GM12878 (cell line): Measurements from ENCODE around the gene ATP13A1. TPM values are rescaled to one million over a fixed set of nuclear protein-coding genes. Genes with fewer than 3 reads are reported as not detected.

Experiments used
- ASH2L ChIP-seq: fragments of 300-600, 200-600 bp; sonication (generic); IDR thresholded peaks from 2 replicates; pipeline ENCODE4 v1.6.1; 2017; ENCODE audit warnings: low read depth, mild to moderate bottlenecking, borderline replicate concordance
- CBX5 ChIP-seq: sonication (generic); IDR thresholded peaks from 2 replicates; pipeline ENCODE4 v1.6.1; 2016; ENCODE audit warnings: low read depth, moderate library complexity, mild to moderate bottlenecking, inconsistent platforms
- CREM ChIP-seq: IDR thresholded peaks from 2 replicates; pipeline ENCODE4 v1.6.1; 2014; ENCODE audit warnings: antibody characterized with exemption, low read depth
- EED ChIP-seq: sonication (generic); IDR thresholded peaks from 2 replicates; pipeline ENCODE4 v1.6.1; 2016; ENCODE audit warnings: antibody characterized with exemption, low read depth
- NRF1 ChIP-seq: conservative IDR thresholded peaks from 2 replicates; pipeline ENCODE4 v1.6.1; 2011; ENCODE audit warnings: mild to moderate bottlenecking, low read depth, low read length, improper control_type of control experiment
- RAD21 ChIP-seq: IDR thresholded peaks from 2 replicates; pipeline ENCODE4 v1.6.1; 2011; ENCODE audit warnings: mild to moderate bottlenecking, low read depth, low read length, moderate library complexity; ENCODE audit not compliant: insufficient read depth
- SUPT20H ChIP-seq: IDR thresholded peaks from 2 replicates; pipeline ENCODE4 v1.6.1; 2011; ENCODE audit warnings: low read depth, mild to moderate bottlenecking, low read length, moderate library complexity, borderline replicate concordance; ENCODE audit not compliant: control insufficient read depth
- WRNIP1 ChIP-seq: IDR thresholded peaks from 2 replicates; pipeline ENCODE4 v1.6.1; 2011; ENCODE audit warnings: low read depth, low read length, improper control_type of control experiment, borderline replicate concordance
- polyA plus RNA-seq, 11 experiments: library from polyadenylated mRNA; depleted of rRNA in 4 of 11; unstranded in 6 of 11; stranded (reverse) in 5 of 11; fragments of >200 nt; fragmentation: Nextera tagmentation in 4 of 11; fragmentation: Illumina TruSeq in 1 of 11; extraction: Ambion mirVana in 4 of 11; extraction: Trizol in 1 of 11; gene quantifications; 1 replicate in 1 of 11; 2 replicates in 10 of 11; pipeline versions ENCODE4 v1.2.1 to v1.2.3, GENCODE V29; 2011 to 2016; ENCODE audit warnings: inconsistent platforms in 2 of 11, missing spikeins in 2 of 11, low read depth in 1 of 11
- total RNA-seq, 4 experiments: library from RNA; depleted of rRNA in 3 of 4; stranded (reverse); fragments of >200 nt in 3 of 4; fragmentation: Illumina TruSeq in 1 of 4; extraction: Trizol in 1 of 4; gene quantifications; 2 replicates each; pipeline versions ENCODE4 v1.2.1 to v1.2.3, GENCODE V29; 2013 to 2021
- TF ChIP-seq, protein P1 (sequence below): fragments of 450-650 bp; IDR thresholded peaks from 2 replicates; pipeline ENCODE4 v1.6.1; 2017; ENCODE audit warnings: antibody characterized with exemption, mild to moderate bottlenecking, moderate library complexity

The ATP13A1 gene
- total and polyA plus RNA-seq, 10 of the 15 experiments (the other 5 are each of a cell fraction or from before 2014, with no cell fraction given): 0.37 to 91.0 (median 29.8) TPM

DNA sequence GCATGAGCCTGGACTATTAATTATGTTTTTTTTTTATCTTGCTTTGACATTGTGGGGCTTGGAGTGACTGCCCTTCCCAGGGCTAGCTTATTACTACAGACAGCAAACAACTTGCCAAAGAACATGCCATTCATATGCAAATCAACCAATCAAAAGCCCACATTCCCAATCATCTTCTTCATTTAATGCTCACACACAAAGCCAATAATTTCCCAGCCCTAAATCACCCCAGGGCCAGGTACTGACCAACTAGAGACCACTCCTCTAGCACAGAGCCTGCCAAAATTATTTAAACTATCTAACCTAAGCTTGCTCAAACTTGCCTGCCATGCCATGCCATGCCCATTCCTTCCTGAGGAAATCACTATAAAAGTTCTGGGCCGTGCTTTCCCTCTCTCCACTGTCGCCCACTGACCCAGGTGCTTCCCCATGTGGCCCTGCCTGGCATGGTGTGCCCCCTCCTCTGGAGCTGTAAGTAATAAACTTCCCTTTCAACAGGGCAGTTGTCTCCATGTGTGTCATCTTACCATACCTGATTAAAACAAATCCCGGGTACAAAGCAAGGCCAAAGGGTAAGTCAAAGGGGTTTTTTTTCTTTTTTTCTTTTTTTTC, 60.7 kb downstream of the ATP13A1 start (continued):
- TF ChIP-seq NRF1: no peak
- no peak for TF ChIP-seq EED
- no peak for TF ChIP-seq SUPT20H
- no peak for TF ChIP-seq CREM
- TF ChIP-seq, protein P1, sequence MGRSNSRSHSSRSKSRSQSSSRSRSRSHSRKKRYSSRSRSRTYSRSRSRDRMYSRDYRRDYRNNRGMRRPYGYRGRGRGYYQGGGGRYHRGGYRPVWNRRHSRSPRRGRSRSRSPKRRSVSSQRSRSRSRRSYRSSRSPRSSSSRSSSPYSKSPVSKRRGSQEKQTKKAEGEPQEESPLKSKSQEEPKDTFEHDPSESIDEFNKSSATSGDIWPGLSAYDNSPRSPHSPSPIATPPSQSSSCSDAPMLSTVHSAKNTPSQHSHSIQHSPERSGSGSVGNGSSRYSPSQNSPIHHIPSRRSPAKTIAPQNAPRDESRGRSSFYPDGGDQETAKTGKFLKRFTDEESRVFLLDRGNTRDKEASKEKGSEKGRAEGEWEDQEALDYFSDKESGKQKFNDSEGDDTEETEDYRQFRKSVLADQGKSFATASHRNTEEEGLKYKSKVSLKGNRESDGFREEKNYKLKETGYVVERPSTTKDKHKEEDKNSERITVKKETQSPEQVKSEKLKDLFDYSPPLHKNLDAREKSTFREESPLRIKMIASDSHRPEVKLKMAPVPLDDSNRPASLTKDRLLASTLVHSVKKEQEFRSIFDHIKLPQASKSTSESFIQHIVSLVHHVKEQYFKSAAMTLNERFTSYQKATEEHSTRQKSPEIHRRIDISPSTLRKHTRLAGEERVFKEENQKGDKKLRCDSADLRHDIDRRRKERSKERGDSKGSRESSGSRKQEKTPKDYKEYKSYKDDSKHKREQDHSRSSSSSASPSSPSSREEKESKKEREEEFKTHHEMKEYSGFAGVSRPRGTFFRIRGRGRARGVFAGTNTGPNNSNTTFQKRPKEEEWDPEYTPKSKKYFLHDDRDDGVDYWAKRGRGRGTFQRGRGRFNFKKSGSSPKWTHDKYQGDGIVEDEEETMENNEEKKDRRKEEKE: no peak
- TF ChIP-seq WRNIP1: no peak
- TF ChIP-seq RAD21: no peak
- no peak for TF ChIP-seq CBX5
- no peak for TF ChIP-seq ASH2L
